ENCODE results near the gene KCNH2. TPM values are rescaled to one million over a fixed set of nuclear protein-coding genes. Genes with fewer than 3 reads are reported as not detected.
"Not testable (repeated sequence)": the region's sequence is repeated elsewhere in the genome, so short reads cannot be mapped to it uniquely, and the experiment has no call there.

KCNH2 gene
- total RNA-seq, 1 experiment from 2014 or later = 0.84 TPM

- no peak for DNase-seq
Measured at GRCh38 chr7:150911590-150912267, 66.4 kb downstream of the KCNH2 start.

DNA sequence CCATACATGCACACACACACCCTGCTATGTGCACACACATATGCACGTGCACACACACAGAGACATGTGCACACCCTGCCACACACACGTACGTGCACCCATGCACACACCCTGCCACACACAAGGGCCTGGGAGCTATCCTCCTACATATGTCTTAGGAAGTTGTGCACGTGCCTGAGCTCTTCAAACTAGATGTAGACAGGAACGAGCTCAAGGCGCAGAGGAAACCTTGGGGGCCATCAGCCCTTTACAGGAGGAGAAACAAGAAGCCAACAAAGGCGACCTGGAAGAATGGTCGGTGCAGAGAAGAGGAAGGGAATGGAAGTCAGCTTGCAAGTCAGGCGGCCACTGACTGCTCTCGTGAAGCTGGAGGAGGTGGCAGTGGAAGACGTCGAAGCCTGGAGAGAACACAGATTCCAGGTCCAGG lies 67.1 kb downstream of the KCNH2 start:
- DNase-seq = no peak
- Histone ChIP-seq H4K20me1 (ENCODE audit: low read length) (no peaks in the 10 kb centered on the region), H3K4me2 (ENCODE audit: low read length) (no peak overlapping the region), H3F3A (ENCODE audit: low read length, unreplicated experiment) (no peaks in the 10 kb centered on the region), H3K36me3 (ENCODE audit: low read depth, low read length) (no peaks in the 10 kb centered on the region), H3K79me2 (ENCODE audit: low read length) (no peaks in the 10 kb centered on the region), H3K4me1 (ENCODE audit: insufficient read depth, low read length) (no peaks in the 10 kb centered on the region), H2AFZ (ENCODE audit: low read length) (no peak overlapping the region), H3K9ac (ENCODE audit: low read length) (no peak overlapping the region), H3K9me3 (ENCODE audit: low read length) (no peaks in the 10 kb centered on the region), H3K27me3 (ENCODE audit: low read length) (peaks cover 47% of the 10 kb centered on the region), H3K4me3 (ENCODE audit: low read length) (no peak overlapping the region), H3K9me2 (replicated peaks; ENCODE audit: low read length) (no peaks in the 10 kb centered on the region), H3K27ac (ENCODE audit: low read length) (no peak overlapping the region)
- ChIA-PET POLR2A (ENCODE audit: unreplicated experiment) (no interaction called here), CTCF (no interaction called here)
- intact Hi-C loops (cut with micrococcal nuclease) = no loop called here
- ATAC-seq = no peak
- BruUV-seq (replicated peaks) = no TSS peak
- TF ChIP-seq EZH2phosphoT487 (IDR thresholded peaks at IDR 0.05; ENCODE audit: borderline replicate concordance, low read length) (no peak), EZH2 (IDR thresholded peaks at IDR 0.05; ENCODE audit: low read length, unreplicated experiment) (no peak)
- TF ChIP-seq, protein P1, sequence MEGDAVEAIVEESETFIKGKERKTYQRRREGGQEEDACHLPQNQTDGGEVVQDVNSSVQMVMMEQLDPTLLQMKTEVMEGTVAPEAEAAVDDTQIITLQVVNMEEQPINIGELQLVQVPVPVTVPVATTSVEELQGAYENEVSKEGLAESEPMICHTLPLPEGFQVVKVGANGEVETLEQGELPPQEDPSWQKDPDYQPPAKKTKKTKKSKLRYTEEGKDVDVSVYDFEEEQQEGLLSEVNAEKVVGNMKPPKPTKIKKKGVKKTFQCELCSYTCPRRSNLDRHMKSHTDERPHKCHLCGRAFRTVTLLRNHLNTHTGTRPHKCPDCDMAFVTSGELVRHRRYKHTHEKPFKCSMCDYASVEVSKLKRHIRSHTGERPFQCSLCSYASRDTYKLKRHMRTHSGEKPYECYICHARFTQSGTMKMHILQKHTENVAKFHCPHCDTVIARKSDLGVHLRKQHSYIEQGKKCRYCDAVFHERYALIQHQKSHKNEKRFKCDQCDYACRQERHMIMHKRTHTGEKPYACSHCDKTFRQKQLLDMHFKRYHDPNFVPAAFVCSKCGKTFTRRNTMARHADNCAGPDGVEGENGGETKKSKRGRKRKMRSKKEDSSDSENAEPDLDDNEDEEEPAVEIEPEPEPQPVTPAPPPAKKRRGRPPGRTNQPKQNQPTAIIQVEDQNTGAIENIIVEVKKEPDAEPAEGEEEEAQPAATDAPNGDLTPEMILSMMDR (conservative IDR thresholded peaks at IDR 0.05; ENCODE audit: low read depth, low read length) = no peak

More at GRCh38 chr7:150911590-150912267, 66.4 kb downstream of the KCNH2 start:
- Histone ChIP-seq H3K27ac (ENCODE audit: low read length) (no peak overlapping the region), H3K4me2 (ENCODE audit: low read length) (no peak overlapping the region), H3K9me2 (replicated peaks; ENCODE audit: low read length) (no peaks in the 10 kb centered on the region), H3K27me3 (ENCODE audit: low read length) (peaks cover 49% of the 10 kb centered on the region), H3F3A (ENCODE audit: low read length, unreplicated experiment) (no peaks in the 10 kb centered on the region), H3K79me2 (ENCODE audit: low read length) (no peaks in the 10 kb centered on the region), H3K4me1 (ENCODE audit: insufficient read depth, low read length) (no peaks in the 10 kb centered on the region), H4K20me1 (ENCODE audit: low read length) (no peaks in the 10 kb centered on the region), H2AFZ (ENCODE audit: low read length) (no peak overlapping the region), H3K9me3 (ENCODE audit: low read length) (no peaks in the 10 kb centered on the region), H3K9ac (ENCODE audit: low read length) (no peak overlapping the region), H3K4me3 (ENCODE audit: low read length) (no peak overlapping the region), H3K36me3 (ENCODE audit: low read depth, low read length) (no peaks in the 10 kb centered on the region)
- intact Hi-C loops (cut with micrococcal nuclease) = no loop called here
- BruUV-seq (replicated peaks) = no TSS peak
- no peak for ATAC-seq
- TF ChIP-seq EZH2 (IDR thresholded peaks at IDR 0.05; ENCODE audit: low read length, unreplicated experiment) (no peak), EZH2phosphoT487 (IDR thresholded peaks at IDR 0.05; ENCODE audit: borderline replicate concordance, low read length) (no peak)
- TF ChIP-seq, protein P1 (conservative IDR thresholded peaks at IDR 0.05; ENCODE audit: low read depth, low read length) = no peak
- CTCF ChIA-PET = no interaction called here
- POLR2A ChIA-PET (ENCODE audit: unreplicated experiment) = no interaction called here

DNA sequence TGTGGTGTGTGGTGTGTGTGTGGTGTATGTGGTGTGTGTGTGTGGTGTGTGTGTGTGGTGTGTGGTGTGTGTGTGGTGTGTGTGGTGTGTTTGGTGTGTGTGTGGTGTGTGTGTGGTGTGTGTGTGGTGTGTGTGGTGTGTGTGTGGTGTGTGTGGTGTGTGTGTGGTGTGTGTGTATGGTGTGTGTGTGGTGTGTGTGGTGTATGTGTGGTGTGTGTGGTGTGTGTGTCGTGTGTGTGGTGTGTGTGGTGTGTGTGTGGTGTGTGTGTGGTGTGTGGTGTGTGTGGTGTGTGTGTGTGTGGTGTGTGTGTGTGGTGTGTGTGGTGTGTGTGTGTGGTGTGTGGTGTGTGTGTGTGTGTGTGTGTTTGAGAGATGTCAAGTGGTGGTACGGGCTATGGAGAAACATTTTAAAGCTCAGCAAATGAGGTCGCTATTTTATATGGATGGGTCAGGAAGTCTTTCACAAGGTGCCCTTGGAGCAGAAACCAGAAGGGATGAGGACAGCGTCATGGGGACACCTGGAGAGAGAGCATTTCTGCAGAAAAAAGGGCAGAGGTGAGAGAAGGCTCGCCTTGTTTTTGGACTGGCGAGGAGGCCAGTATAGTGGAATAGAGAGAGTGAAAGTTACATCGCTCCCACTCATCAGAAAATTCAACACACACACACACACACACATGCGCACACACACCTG lies 67.7 kb downstream of the KCNH2 start:
- intact Hi-C loops (cut with micrococcal nuclease); DNase-seq; POLR2A ChIA-PET (ENCODE audit: unreplicated experiment); BruUV-seq (replicated peaks); H3K36me3 ChIP-seq (ENCODE audit: low read depth, low read length); H3K27ac ChIP-seq (ENCODE audit: low read length); H3K9me2 ChIP-seq (replicated peaks; ENCODE audit: low read length); ATAC-seq; H3K4me3 ChIP-seq (ENCODE audit: low read length); H3K9me3 ChIP-seq (ENCODE audit: low read length); H3F3A ChIP-seq (ENCODE audit: low read length, unreplicated experiment); CTCF ChIA-PET; H3K9ac ChIP-seq (ENCODE audit: low read length); H3K79me2 ChIP-seq (ENCODE audit: low read length); H4K20me1 ChIP-seq (ENCODE audit: low read length); H3K4me2 ChIP-seq (ENCODE audit: low read length); H3K4me1 ChIP-seq (ENCODE audit: insufficient read depth, low read length); H2AFZ ChIP-seq (ENCODE audit: low read length): not testable (repeated sequence)
- peaks cover 41% of the 10 kb centered on the region for H3K27me3 ChIP-seq (ENCODE audit: low read length)
